Suprapubic skin (tissue), 3 donors: ENCODE data around the gene NEK6.

Source experiments
- POLR2A ChIP-seq, 2 donors: fragments of 450-650 bp; IDR thresholded peaks; one replicate each; pipeline ENCODE4 v1.6.1; 2017; ENCODE audit warnings: antibody characterized with exemption in 2 of 2, mild to moderate bottlenecking in 2 of 2, moderate library complexity in 2 of 2
- TF ChIP-seq, protein P1 (sequence below), 2 donors: fragments of 200-600 bp in 1 of 2; fragments of 450-650 bp in 1 of 2; sonication (generic) in 1 of 2; IDR thresholded peaks; one replicate each; pipeline ENCODE4 v1.5.1; 2016 to 2019; ENCODE audit warnings: antibody characterized with exemption in 2 of 2, mild to moderate bottlenecking in 1 of 2, moderate library complexity in 1 of 2

- no peak for TF ChIP-seq POLR2A (IDR thresholded peaks at IDR 0.05)
- TF ChIP-seq, protein P1, sequence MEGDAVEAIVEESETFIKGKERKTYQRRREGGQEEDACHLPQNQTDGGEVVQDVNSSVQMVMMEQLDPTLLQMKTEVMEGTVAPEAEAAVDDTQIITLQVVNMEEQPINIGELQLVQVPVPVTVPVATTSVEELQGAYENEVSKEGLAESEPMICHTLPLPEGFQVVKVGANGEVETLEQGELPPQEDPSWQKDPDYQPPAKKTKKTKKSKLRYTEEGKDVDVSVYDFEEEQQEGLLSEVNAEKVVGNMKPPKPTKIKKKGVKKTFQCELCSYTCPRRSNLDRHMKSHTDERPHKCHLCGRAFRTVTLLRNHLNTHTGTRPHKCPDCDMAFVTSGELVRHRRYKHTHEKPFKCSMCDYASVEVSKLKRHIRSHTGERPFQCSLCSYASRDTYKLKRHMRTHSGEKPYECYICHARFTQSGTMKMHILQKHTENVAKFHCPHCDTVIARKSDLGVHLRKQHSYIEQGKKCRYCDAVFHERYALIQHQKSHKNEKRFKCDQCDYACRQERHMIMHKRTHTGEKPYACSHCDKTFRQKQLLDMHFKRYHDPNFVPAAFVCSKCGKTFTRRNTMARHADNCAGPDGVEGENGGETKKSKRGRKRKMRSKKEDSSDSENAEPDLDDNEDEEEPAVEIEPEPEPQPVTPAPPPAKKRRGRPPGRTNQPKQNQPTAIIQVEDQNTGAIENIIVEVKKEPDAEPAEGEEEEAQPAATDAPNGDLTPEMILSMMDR (IDR thresholded peaks at IDR 0.05), result no peak
These were observed 39.8 kb upstream of the NEK6 start for GRCh38 chr9:124217836-124218437.
